ENCODE results near the gene RARA.

DNA sequence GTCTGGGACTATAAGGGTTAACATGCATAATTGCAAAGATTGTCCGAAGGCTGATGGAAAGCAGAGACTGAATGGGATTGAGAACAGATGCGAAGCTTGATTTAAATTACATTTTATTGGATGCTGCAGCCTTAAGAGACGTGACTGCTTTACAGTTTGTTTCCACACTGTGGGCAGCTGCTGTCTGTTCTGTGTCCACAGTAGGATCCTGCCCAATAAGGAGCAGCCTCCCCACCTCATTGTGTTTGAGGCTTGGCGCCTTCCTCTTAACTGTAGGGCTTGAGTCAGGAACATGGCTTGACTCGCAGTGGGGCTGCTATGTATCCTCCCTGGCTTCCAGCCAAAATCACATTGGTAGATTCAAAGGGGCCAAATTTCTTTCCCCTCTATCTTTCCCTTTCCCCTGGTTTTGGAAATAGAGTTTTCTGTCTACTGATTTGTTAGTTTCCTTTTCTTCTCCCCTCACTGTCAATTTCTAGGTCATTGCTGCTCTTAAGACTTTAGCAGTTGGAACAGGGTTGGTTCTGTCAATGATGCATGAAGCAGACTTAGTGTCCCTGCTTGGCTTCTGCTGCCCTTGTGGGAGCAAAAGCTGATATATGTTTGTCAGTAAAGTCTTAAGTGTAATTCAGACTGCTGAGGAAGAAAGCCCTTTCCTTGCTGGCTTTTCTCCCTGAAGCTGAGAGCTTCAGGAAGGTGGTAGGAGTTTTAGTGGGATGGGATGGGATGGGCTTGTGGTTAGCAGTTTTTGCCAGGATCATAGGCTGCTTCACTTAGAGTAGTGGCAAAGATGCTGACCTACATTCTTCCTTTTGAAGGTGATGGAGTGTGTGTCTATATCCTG is 5.0 kb upstream of the RARA start:
- TF ChIP-seq EZH2 (IDR thresholded peaks at IDR 0.05), result no peak
- TF ChIP-seq, protein P1, sequence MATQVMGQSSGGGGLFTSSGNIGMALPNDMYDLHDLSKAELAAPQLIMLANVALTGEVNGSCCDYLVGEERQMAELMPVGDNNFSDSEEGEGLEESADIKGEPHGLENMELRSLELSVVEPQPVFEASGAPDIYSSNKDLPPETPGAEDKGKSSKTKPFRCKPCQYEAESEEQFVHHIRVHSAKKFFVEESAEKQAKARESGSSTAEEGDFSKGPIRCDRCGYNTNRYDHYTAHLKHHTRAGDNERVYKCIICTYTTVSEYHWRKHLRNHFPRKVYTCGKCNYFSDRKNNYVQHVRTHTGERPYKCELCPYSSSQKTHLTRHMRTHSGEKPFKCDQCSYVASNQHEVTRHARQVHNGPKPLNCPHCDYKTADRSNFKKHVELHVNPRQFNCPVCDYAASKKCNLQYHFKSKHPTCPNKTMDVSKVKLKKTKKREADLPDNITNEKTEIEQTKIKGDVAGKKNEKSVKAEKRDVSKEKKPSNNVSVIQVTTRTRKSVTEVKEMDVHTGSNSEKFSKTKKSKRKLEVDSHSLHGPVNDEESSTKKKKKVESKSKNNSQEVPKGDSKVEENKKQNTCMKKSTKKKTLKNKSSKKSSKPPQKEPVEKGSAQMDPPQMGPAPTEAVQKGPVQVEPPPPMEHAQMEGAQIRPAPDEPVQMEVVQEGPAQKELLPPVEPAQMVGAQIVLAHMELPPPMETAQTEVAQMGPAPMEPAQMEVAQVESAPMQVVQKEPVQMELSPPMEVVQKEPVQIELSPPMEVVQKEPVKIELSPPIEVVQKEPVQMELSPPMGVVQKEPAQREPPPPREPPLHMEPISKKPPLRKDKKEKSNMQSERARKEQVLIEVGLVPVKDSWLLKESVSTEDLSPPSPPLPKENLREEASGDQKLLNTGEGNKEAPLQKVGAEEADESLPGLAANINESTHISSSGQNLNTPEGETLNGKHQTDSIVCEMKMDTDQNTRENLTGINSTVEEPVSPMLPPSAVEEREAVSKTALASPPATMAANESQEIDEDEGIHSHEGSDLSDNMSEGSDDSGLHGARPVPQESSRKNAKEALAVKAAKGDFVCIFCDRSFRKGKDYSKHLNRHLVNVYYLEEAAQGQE (IDR thresholded peaks at IDR 0.05; ENCODE audit: low read depth), result no peak

Measured in HCT116 (cell line).